Muscle of arm (tissue), 12 donors: ENCODE data around the gene MEOX2. TPM values are rescaled to one million over a fixed set of nuclear protein-coding genes. Genes with fewer than 3 reads are reported as not detected.

Experiments
- DNase-seq: peaks from one replicate; pipeline ENCODE4 v3.0.0-alpha.2; 2013
- polyA plus RNA-seq, 12 donors: library from polyadenylated mRNA; unstranded; fragments of 120-200 nt; gene quantifications; one replicate each; pipeline ENCODE4 v1.2.1, GENCODE V29; 2013; ENCODE audit not compliant: insufficient read length in 12 of 12

Gene MEOX2
- polyA plus RNA-seq, 12 donors = 49.1 to 96.5 (median 78.1) TPM; not detected in 1

DNA sequence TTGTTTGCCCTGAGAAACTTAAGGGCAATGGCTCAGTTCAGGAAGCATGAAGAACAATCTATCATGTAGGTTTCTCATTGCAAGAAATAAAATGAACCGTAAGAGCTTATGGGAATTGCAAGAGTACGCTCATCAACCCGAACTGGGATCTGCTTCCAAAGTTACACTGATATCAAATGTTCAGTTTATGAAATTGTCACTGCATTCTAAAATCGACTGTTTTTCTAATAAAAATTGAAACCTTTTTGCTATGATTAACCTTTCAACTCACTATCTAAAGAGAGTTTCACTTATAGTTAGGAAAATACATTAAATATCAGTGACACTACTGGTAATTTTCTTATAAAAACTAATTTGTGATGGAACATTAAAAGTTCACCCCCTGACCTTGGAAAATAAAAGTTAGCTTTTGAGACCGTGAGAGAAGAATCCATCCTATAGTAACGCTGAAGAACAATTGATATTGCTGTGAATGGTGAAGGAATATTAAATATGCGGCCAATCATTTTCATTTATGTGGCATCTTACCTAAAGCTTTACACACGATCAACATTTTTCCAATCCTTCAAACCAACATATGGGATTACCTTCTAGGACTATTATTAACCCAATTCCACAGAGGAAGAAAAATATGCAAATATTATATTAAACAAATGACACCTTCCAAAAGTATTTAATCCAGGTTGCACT lies 2.2 kb downstream of the MEOX2 start:
- DNase-seq = no peak

DNA sequence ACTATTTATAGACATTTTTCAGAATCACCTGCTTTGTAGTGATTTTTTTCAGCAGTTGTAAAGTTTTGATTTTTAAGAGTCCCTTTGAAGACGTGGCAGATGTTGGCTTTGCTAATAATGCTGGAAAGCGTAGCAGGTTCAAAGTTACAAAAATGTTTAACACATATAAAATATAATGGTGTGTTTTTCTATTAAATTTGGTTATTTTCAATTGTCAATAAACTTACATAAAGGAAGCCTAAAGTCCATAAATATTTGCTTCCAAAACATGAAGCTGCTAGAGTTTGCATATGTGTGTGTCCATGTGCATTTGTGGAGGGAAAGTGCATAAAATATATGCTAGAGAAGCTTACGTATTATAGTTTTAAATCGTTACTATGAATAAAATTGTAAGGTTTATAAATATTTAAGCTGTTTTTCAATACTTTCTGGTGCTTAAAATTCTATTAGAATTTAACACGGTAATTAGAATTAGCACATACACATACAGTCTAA lies 3.7 kb downstream of the MEOX2 start:
- DNase-seq = no peak

DNA sequence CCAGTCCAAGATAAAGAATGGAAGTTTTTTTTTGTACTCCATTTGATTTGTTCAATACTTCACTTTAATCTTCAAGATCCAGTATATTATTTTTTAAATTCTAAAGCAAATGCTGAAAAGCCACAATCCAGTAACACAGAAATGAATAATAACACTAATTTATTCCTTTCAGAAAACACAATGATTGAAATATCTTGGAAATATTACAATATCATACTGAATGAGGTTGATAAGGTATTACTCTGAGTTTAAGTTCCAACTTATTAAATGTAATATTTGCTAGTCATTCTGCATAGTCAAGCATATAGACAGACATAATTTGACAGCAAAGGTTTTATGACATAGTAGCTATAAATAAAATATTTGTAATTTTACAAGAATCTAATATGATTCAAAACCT lies 4.4 kb downstream of the MEOX2 start:
- no peak for DNase-seq

DNA sequence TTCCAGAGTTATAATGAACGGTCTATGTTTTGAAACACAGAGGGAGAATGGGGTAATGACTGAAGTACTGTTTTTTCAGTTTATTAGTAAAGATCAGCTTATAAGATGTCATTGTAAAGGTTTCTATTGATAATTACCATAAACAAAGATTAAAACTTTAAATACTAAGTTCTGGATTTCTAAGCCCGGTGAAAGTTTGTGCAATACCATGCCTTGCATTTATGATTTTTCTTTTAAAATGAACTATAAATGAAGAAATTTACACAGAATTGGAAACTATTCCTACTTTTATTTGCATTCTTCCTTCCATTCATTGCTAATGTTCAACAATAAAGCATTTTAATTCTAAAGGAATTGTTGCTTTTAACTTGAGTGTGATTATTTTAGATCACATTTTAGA lies 4.9 kb downstream of the MEOX2 start:
- no peak for DNase-seq

DNA sequence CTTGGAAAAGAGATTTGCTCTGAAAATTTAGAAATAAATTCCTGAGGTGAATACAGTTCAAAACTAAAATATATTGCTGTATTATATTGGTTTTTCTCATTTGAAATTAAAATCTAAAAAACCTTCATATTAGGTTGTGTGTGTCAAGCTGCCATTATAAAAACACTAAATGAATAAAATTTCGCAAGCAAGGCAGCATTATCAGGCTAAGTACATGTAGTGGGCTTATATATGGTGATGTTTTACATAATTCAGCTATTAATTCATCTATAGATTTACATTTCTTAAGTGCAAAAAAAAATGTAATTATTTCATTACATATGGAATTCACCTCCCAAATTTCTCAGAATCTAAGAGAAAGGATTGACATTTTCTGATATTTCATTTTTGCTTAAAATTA lies 5.3 kb downstream of the MEOX2 start:
- DNase-seq = no peak

DNA sequence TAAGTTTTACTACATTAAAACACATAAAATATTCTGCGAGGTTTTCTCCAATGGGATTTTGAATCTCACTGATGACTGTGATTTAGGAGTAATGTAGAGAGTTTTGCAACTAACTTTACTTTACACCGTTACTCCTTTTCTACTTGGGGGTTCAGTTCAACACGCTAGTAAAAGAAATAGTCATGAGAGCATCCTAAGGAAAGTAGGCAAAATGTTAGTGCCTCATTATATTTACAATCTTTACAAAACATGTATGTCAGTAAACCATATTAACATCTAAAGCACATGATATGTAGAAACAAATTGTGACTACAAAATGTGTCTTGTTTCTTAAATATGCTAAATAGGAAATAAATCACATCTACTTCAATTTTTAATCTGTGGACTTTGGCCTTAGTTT lies 6.0 kb downstream of the MEOX2 start:
- DNase-seq = no peak

DNA sequence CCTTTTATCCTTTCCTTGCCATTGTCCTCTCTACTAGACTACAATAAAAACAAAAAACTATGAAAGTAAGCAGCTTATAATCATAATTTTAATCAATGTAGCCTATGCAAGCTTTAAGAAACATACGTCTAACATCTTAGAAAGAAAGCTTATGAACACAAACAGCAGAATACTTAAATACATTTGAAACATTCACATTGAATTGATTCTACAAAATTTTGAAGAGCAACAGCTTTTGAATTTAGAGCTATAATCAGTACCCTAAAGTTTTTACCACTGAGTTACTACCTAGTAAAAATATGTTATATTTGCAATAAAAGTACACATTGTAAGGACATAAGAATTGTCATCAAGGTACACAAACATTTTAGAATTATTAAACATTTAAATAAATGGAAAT lies 7.2 kb downstream of the MEOX2 start:
- DNase-seq = no peak

DNA sequence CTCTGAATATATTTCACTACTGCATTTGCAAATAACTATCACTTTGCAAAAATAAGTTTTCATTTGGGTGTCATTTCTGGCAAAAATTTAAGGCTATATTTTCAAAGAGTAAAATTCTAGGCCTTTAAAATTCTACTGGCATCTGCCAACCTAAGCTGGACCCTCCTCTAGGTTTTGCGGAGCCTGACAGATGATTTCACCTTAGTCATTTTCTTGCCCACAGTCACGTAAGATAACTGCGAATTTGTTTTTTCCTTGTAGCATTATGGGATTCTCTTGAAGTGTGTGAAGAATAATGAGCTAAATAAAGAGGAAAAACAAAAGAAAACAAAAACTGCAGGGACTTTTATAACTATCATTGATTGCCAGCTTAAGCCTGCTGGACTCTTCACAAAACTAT lies 7.8 kb downstream of the MEOX2 start:
- DNase-seq = no peak

DNA sequence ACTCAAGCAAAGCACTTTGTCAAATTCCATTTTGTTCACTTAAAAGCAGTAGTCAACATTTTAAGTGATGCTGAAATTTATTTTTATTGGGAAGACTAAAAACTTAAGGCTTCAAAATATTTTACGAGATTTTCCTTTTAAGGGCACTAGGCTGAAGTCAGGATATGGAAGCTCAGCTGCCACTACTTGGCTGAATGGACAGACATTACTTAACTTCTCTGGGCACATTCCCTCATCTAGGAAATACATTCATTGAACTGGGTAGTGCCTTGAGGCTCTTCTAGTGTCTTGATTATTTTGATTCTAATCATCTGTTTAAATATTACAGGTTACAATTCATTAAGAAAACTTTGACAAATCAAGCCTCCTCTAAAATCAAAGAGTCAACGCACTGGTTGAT lies 11.1 kb downstream of the MEOX2 start:
- no peak for DNase-seq

DNA sequence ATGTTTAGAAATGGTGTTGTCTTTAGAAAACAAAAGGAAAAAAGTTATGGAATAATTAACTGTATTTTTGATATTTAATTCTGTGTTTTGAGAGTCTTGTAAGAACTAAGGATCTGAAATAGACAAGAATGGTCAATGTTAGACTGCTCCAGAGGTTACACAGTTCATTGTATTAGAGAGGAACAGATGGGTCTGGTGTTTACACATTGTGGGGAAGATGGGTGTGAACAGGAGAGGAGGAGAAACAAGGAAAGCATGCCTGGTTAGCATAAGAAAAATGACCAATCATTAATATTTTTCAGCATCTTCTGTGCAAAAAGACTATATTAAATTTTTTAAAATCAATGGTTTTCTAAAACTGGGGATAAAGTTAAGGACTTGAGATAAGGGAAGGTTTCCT lies 11.9 kb downstream of the MEOX2 start:
- no peak for DNase-seq

DNA sequence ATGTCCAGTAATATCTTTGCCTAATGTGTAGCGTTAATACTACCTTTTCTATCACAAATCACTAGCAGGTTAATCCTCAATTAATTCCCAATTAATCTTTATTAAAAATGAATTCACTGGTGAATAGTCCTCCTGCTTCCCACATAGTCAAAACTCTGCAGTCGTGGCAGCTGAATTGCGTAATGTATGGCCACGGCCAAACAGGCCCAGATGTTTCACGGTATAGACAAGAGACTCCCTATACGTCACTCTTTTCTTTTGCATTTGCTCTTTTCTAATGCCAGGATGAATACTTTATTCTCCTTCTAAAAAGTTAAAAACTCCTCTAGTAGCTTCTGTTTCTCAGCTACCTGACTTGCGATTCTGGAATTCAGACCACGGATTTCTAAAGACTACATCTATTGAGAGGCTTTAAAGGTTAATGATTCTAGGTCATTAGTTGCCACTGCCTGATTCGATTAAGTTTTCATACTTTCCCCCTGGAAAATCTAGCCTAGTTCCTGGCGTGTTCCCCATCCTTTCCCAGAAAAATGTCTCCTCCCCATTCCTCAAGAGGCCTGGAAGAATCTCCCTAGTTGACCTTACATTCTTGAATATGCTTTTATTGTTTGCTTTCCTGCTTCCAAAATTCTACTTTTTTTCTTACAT lies 16.9 kb downstream of the MEOX2 start:
- DNase-seq = peak; percentile 84

DNA sequence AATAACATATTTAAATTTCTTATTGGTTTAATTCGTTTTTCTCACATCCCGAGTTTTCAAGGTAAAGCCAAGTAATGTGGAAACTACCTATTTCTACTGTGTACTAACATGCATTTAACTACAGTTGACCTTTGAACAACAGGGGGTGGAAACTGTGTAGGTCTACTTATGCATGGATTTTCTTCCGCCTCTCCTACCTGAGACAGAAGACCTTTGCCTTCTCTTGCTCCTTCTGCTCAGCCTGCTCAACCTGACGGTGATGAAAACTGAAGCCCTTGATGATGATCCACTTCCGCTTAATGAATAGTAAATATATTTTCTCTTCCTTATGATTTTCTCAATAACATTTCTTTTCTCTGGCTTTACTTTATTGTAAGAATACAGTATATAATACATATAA lies 18.5 kb downstream of the MEOX2 start:
- DNase-seq = no peak

DNA sequence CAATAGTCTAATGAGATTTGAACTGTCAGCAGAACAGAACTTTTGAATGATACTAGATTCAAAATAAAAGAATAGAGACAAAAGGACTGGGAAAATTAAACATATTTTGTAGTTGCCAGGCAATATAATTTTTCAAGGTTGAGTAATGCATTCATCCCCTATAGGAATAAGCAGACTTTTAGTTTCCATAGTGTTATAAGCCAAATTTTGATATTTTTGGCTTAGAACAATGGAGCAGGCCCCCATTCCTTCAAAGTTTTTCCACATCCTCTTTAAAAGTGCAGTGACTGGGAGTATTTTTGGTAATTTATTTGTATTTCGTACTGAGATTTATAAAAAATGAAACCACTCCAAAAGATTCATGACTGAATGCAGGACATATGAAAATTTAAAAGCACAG lies 24.0 kb downstream of the MEOX2 start:
- peak; percentile 86 for DNase-seq

DNA sequence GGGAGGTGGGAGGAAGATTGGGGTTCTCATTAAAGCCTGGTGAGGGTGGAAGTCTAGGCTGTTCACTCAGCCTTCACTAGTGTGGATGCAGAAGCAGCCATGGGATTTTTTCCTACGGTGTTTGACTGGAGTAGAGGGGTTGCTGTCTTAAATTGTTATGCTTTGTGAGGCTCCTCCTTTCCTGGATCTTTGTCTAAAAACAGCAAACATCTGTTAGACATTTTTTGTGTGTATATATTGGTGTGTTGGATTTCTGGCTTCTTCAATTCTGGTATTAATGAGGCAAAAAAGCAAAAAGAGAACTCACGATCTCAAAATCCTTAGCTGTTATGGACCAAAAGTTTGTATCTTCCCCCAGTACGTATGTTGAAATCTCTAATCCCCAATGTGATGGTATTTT lies 28.2 kb downstream of the MEOX2 start:
- no peak for DNase-seq

DNA sequence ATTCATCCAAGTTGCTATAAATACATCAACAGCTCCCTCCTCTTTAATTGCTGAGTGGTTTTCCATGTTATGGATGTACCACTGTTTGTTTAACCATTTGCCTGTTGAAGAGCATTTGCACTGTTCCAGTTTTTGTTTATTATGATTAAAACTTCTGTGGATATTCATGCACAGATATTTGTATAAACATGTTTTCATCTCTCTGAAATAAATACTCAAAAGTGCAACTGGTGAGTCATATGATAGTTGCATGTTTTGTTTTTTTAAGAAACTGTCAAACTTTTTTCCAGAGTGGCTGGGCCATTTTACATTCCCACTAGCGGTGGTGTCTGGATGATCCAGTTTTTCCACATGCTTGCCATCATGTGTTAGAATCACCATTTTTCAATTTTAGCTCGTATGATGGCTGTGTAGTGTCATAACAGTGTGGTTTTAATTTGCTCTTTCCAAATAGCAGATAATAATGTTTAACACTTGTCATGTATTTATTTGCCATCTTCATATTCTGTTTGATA lies 33.6 kb downstream of the MEOX2 start:
- DNase-seq = no peak

DNA sequence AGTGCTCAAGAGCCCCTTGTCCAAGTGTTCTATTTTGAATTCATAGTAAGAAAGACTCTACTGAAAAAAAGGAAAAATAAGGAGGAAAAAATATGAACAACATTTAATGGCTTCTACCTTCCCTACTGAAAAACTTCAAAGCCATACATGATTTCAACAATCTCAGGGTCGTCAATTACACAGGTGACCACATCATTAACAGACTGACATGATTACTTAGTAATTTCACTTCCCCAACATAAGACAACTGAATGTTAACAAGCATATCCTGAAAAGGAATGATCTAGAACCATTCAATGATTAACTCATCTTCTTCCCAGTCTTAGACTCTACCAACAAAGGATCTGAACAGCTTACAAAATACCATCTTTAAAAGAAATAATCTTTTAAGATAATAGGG lies 34.8 kb downstream of the MEOX2 start:
- no peak for DNase-seq

DNA sequence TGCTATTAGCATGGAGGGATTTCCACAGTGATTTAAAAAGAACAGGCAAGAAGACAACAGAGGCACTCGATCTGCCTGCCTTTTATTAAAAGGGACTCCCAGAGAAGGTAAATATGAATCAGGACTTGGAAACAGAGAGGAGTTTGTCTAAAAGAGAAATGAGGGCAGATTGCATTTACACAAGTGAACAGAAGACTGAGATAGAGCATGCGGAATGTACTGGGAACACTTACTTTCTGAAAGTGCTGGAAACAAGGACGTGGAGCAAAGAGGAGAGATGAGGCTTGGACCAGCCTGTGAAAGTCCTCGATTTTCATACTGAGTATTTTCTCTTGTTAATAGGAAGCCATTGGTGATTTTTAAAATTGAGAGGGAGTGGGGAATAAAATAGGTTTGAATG lies 35.7 kb downstream of the MEOX2 start:
- DNase-seq = no peak

DNA sequence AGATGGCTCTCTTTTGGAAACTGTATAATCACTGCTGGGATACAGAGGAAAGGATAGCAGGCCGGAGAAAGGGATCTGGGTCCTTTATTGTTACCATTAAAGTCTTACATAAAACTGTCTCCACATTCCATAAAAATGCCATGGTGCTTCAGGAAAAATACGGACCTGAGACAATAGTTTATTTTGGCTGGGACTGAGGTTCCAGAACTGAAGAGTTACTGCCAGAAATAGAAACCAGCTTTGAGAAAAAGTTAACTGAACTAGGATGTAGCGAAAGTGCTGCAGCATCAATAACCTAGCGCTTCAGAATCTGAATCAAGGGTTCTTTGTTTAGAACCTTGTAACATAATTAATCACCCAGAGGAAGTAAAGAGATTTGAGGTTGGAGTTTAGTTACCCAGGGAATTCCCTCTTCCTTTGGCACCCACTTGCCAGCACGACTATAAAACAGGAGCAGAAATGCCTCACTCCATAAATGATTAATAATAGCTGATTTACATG lies 38.0 kb downstream of the MEOX2 start:
- DNase-seq = no peak

DNA sequence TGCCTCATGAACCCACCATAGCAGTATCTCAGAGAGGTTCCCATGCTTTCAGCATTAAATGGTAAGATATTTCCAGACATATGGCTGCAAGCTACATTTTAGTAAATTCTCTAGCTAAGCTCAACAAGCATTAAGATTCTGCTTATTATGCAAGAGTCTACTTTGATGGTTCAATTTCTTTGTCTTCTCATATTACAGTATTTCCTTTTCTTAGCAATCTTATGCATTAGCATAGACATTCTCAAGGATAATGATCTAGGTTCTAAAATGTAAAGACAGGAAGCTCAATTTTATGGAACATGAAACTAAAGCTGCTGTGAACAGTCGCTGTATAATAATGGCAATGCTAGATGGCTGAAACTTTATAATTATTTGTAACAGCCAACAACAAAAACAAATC lies 39.2 kb downstream of the MEOX2 start:
- DNase-seq = no peak

DNA sequence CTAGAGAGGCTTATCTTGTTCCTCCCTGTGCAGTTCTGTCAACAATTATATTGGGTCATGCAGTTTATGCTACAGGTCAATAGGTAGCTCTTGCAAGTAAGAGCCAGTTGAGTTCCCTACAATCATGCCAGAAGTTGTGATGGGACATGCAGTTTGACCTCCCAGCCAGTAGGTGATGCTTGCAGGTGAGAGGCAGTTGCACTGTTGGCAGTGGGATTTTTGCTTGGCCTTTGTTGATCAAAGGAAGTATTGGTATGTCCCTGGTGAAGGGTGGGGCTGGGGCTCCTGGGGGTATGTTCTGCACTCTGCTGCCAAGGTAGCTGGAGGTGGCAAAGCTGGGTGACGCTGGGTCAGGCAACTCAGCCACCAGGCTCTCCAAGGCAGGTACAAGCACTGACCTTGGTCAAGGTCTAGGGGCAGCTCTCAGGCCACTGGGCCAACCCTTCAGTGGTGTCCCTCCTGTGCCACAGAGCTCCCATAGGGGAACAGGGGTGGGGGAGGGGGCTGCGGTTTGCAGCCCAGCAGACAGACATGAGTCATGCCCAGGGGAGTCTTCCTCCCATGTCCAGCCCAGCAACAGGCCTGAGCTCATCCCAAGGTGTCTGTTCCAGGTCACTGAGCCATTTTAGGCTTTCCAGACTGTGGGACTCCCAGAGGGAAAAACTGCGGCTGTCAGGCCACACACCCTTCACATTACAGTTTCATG lies 43.3 kb downstream of the MEOX2 start:
- DNase-seq = no peak

DNA sequence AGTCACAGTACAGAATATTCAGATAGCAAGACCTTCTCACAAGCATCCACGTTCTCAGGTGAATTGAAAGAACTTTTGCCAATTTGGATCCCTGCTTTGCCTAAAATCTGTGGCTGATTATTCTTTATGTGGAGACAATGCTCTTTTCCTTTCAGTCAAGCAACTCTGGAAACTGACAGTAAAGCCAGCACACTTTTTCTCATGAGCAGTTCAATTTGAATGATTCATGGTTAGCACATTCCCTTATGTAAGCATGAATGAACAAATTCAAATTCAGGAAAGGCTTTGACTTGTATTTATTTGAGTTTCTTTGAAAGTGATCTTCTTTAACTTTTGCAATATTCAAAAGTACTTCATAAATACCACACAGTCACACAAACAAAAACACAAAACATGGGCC lies 57.6 kb downstream of the MEOX2 start:
- no peak for DNase-seq

DNA sequence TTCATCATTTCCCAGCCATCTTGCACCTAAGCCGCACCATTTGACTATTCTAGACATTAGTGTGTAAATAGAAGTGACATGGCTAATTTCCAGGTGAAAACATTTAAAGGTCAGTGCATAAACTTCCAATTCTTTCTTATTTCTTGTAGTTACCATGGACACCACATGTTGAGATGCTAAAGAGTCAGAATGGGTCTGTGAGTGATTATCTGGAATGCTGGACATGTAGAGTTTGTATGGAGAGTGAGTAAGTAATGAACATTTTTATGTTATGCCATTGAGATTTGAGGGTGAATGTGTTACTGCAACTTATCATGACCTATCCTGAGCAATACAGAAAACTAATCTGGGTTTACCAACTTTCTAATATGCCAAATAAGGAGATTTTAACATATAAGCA lies 60.4 kb downstream of the MEOX2 start:
- DNase-seq = no peak

DNA sequence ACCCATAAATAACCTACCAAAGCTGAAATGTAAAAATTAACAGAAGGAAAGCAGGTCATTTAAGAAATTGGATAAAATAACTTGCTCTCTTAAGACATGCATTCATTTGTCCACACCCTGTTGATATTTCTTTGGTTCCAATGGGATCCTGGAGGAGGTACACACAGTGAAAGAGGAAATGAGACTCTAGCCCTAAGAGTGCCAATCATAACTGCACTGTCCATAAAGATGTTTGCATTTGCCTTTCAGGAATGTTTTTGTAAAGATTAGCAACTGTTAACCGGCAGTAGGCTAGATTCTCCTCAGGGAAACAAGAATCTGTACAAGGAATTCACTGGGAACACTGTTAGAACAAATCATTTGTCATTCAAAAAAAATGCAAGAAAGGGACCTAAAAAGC lies 61.0 kb downstream of the MEOX2 start:
- DNase-seq = no peak
